ENCODE measurements around the gene FAM20C. TPM values are rescaled to one million over a fixed set of nuclear protein-coding genes. Genes with fewer than 3 reads are reported as not detected.
"Not testable (repeated sequence)": the region's sequence is repeated elsewhere in the genome, so short reads cannot be mapped to it uniquely, and the experiment has no call there.

The FAM20C gene
- total and polyA plus RNA-seq, 2 donors (not counting 3 experiments of a cell fraction or from before 2014, with no cell fraction given): 14.2 to 34.5 TPM

DNA sequence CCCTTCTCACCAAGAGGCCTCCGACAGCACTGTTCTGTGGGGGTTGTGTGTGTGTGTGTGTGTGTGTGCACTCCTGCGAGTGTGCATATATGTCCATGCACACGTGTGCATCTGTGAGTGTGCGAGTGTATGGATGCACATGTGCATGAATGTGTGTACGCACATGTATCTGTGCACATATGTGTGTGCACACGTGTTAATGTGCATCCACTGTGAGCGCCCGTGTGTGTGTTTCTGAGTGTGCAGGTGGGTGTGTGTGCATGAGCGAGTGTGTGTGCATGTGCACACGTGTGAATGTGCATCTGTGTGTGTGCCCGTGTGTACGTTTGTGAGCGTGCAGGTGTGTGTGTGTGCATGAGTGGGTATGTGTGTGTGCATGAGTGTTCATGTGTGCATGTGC lies 49.1 kb downstream of the FAM20C start:
- H3K79me2 ChIP-seq (ENCODE audit: control insufficient read depth, insufficient read depth, low read length): peaks cover 10% of the 10 kb centered on the region
- no peaks in the 10 kb centered on the region for H4K20me1 ChIP-seq (replicated peaks; ENCODE audit: control insufficient read depth, extremely low read depth, insufficient read depth, low read length)
- H3K9me1 ChIP-seq (replicated peaks; ENCODE audit: control insufficient read depth, extremely low read depth, insufficient read depth, low read length): no peaks in the 10 kb centered on the region
- TF ChIP-seq FOS (IDR thresholded peaks at IDR 0.05; ENCODE audit: borderline replicate concordance, insufficient read depth, low read length): no peak
- no peak for TF ChIP-seq POLR2AphosphoS5 (IDR thresholded peaks at IDR 0.05; ENCODE audit: insufficient read depth, low read depth, low read length)
- no peak for TF ChIP-seq CTCF (IDR thresholded peaks at IDR 0.05; ENCODE audit: extremely low read depth in 1 of 2, insufficient read depth in 1 of 2, low read depth in 1 of 2, low read length in 2 of 2)
- TF ChIP-seq EZH2 (IDR thresholded peaks at IDR 0.05; ENCODE audit: borderline replicate concordance, low read depth, low read length, severe bottlenecking): no peak
- TF ChIP-seq, protein P1, sequence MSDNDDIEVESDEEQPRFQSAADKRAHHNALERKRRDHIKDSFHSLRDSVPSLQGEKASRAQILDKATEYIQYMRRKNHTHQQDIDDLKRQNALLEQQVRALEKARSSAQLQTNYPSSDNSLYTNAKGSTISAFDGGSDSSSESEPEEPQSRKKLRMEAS (IDR thresholded peaks at IDR 0.05; ENCODE audit: insufficient read depth, insufficient read length): no peak
- TF ChIP-seq MYC (IDR thresholded peaks at IDR 0.05; ENCODE audit: low read depth, low read length): no peak
- TF ChIP-seq GATA2 (IDR thresholded peaks at IDR 0.05; ENCODE audit: insufficient read depth, insufficient read length, low read depth, low read length): no peak
- TF ChIP-seq POLR2A (IDR thresholded peaks at IDR 0.05; ENCODE audit: low read depth, low read length): no peak
- TF ChIP-seq JUN (IDR thresholded peaks at IDR 0.05; ENCODE audit: borderline replicate concordance, insufficient read depth, insufficient read length, low read depth): no peak
- DNase-seq (ENCODE audit: low read depth, low spot score) (no peak), FAIRE-seq (no peak)
- H3K36me3 ChIP-seq (ENCODE audit: control insufficient read depth in 2 of 2, extremely low read depth in 1 of 2, insufficient read depth in 2 of 2, low read length in 2 of 2): no peaks in the 10 kb centered on the region
- no TSS peak for BruUV-seq (replicated peaks)
- H3K27me3 ChIP-seq (ENCODE audit: control insufficient read depth in 2 of 2, insufficient read depth in 2 of 2, low read length in 2 of 2): no peaks in the 10 kb centered on the region
- no peak overlapping the region for H3K4me3 ChIP-seq (replicated peaks in 1 of 3; ENCODE audit: insufficient read depth in 1 of 3, low read depth in 1 of 3, low read length in 3 of 3)
- no peaks in the 10 kb centered on the region for H3K4me1 ChIP-seq (ENCODE audit: control insufficient read depth, extremely low read depth, insufficient read depth, low read length)
- no peaks in the 10 kb centered on the region for H3K9me3 ChIP-seq (replicated peaks; ENCODE audit: control insufficient read depth, insufficient read depth, low read length)
- dilution Hi-C loops (cut with MboI; ENCODE audit: extremely low pct_ligation_motif_present, low sequenced_read_pairs) (no loop called here), intact Hi-C loops (cut with micrococcal nuclease) (no loop called here)
- no peak overlapping the region for H2AFZ ChIP-seq (ENCODE audit: low read depth, low read length)
- H3K4me2 ChIP-seq (ENCODE audit: insufficient read depth, low read length): no peak overlapping the region
- no peak overlapping the region for H3K9ac ChIP-seq (replicated peaks; ENCODE audit: extremely low read depth, insufficient read depth, low read length)
- H3K27ac ChIP-seq (ENCODE audit: insufficient read depth, low read depth, low read length): no peak overlapping the region
- POLR2A ChIA-PET: no interaction called here
- CTCF ChIA-PET: no interaction called here

GRCh38 chr7:242826-243579 lies 50.6 kb downstream of the FAM20C start:
- intact Hi-C loops (cut with micrococcal nuclease); H3K4me3 ChIP-seq (replicated peaks in 1 of 3; ENCODE audit: insufficient read depth in 1 of 3, low read depth in 1 of 3, low read length in 3 of 3); H3K4me2 ChIP-seq (ENCODE audit: insufficient read depth, low read length); DNase-seq (ENCODE audit: low read depth, low spot score); H3K4me1 ChIP-seq (ENCODE audit: control insufficient read depth, extremely low read depth, insufficient read depth, low read length); H4K20me1 ChIP-seq (replicated peaks; ENCODE audit: control insufficient read depth, extremely low read depth, insufficient read depth, low read length); H3K9me3 ChIP-seq (replicated peaks; ENCODE audit: control insufficient read depth, insufficient read depth, low read length); H2AFZ ChIP-seq (ENCODE audit: low read depth, low read length); BruUV-seq (replicated peaks); H3K9ac ChIP-seq (replicated peaks; ENCODE audit: extremely low read depth, insufficient read depth, low read length); CTCF ChIA-PET; H3K27ac ChIP-seq (ENCODE audit: insufficient read depth, low read depth, low read length); POLR2A ChIA-PET; H3K9me1 ChIP-seq (replicated peaks; ENCODE audit: control insufficient read depth, extremely low read depth, insufficient read depth, low read length); FAIRE-seq; dilution Hi-C loops (cut with MboI; ENCODE audit: extremely low pct_ligation_motif_present, low sequenced_read_pairs); H3K27me3 ChIP-seq (ENCODE audit: control insufficient read depth in 2 of 2, insufficient read depth in 2 of 2, low read length in 2 of 2); H3K79me2 ChIP-seq (ENCODE audit: control insufficient read depth, insufficient read depth, low read length); H3K36me3 ChIP-seq (ENCODE audit: control insufficient read depth in 2 of 2, extremely low read depth in 1 of 2, insufficient read depth in 2 of 2, low read length in 2 of 2): not testable (repeated sequence)

GRCh38 chr7:243580-243978 lies 51.2 kb downstream of the FAM20C start:
- H2AFZ ChIP-seq (ENCODE audit: low read depth, low read length); H3K4me1 ChIP-seq (ENCODE audit: control insufficient read depth, extremely low read depth, insufficient read depth, low read length); intact Hi-C loops (cut with micrococcal nuclease); H4K20me1 ChIP-seq (replicated peaks; ENCODE audit: control insufficient read depth, extremely low read depth, insufficient read depth, low read length); dilution Hi-C loops (cut with MboI; ENCODE audit: extremely low pct_ligation_motif_present, low sequenced_read_pairs); CTCF ChIA-PET; H3K9me1 ChIP-seq (replicated peaks; ENCODE audit: control insufficient read depth, extremely low read depth, insufficient read depth, low read length); H3K4me2 ChIP-seq (ENCODE audit: insufficient read depth, low read length); H3K79me2 ChIP-seq (ENCODE audit: control insufficient read depth, insufficient read depth, low read length); H3K9ac ChIP-seq (replicated peaks; ENCODE audit: extremely low read depth, insufficient read depth, low read length); H3K27ac ChIP-seq (ENCODE audit: insufficient read depth, low read depth, low read length); BruUV-seq (replicated peaks); H3K27me3 ChIP-seq (ENCODE audit: control insufficient read depth in 2 of 2, insufficient read depth in 2 of 2, low read length in 2 of 2); H3K9me3 ChIP-seq (replicated peaks; ENCODE audit: control insufficient read depth, insufficient read depth, low read length); POLR2A ChIA-PET; DNase-seq (ENCODE audit: low read depth, low spot score); H3K4me3 ChIP-seq (replicated peaks in 1 of 3; ENCODE audit: insufficient read depth in 1 of 3, low read depth in 1 of 3, low read length in 3 of 3); FAIRE-seq; H3K36me3 ChIP-seq (ENCODE audit: control insufficient read depth in 2 of 2, extremely low read depth in 1 of 2, insufficient read depth in 2 of 2, low read length in 2 of 2): not testable (repeated sequence)
